ENCODE measurements around the gene PI16. TPM values are rescaled to one million over a fixed set of nuclear protein-coding genes. Genes with fewer than 3 reads are reported as not detected.

Gene PI16
- total RNA-seq, 1 experiment from 2014 or later, result 0.07 TPM

- Histone ChIP-seq H2AFZ (ENCODE audit: low read length) (0 out of 2 replicates have a peak overlapping the region, but pooled peaks have one; percentile 9), H3K79me2 (ENCODE audit: low read length) (no peaks in the 10 kb centered on the region), H3F3A (ENCODE audit: low read length, unreplicated experiment) (no peaks in the 10 kb centered on the region), H3K27ac (ENCODE audit: low read length) (no peak overlapping the region), H3K4me3 (ENCODE audit: low read length) (no peak overlapping the region), H3K4me2 (ENCODE audit: low read length) (no peak overlapping the region), H3K9ac (ENCODE audit: low read length) (no peak overlapping the region), H3K27me3 (ENCODE audit: low read length) (no peaks in the 10 kb centered on the region), H4K20me1 (ENCODE audit: low read length) (no peaks in the 10 kb centered on the region), H3K9me3 (ENCODE audit: low read length) (no peaks in the 10 kb centered on the region), H3K4me1 (ENCODE audit: insufficient read depth, low read length) (peaks cover 26% of the 10 kb centered on the region), H3K36me3 (ENCODE audit: low read depth, low read length) (no peaks in the 10 kb centered on the region), H3K9me2 (replicated peaks; ENCODE audit: low read length) (no peaks in the 10 kb centered on the region)
- no peak for ATAC-seq
- no peak for TF ChIP-seq EZH2 (IDR thresholded peaks at IDR 0.05; ENCODE audit: low read length, unreplicated experiment)
- TF ChIP-seq EZH2phosphoT487 (IDR thresholded peaks at IDR 0.05; ENCODE audit: borderline replicate concordance, low read length), result no peak
- TF ChIP-seq, protein P1, sequence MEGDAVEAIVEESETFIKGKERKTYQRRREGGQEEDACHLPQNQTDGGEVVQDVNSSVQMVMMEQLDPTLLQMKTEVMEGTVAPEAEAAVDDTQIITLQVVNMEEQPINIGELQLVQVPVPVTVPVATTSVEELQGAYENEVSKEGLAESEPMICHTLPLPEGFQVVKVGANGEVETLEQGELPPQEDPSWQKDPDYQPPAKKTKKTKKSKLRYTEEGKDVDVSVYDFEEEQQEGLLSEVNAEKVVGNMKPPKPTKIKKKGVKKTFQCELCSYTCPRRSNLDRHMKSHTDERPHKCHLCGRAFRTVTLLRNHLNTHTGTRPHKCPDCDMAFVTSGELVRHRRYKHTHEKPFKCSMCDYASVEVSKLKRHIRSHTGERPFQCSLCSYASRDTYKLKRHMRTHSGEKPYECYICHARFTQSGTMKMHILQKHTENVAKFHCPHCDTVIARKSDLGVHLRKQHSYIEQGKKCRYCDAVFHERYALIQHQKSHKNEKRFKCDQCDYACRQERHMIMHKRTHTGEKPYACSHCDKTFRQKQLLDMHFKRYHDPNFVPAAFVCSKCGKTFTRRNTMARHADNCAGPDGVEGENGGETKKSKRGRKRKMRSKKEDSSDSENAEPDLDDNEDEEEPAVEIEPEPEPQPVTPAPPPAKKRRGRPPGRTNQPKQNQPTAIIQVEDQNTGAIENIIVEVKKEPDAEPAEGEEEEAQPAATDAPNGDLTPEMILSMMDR (conservative IDR thresholded peaks at IDR 0.05; ENCODE audit: low read depth, low read length), result no peak
- intact Hi-C loops (cut with micrococcal nuclease), result loop anchor here (5.0 kb wide), 1 partner anchor 47 kb away; no protein-coding TSS in a partner anchor
- no peak for DNase-seq
- ChIA-PET CTCF (no interaction called here), POLR2A (ENCODE audit: unreplicated experiment) (no interaction called here)
- BruUV-seq (replicated peaks), result no TSS peak
Measured at GRCh38 chr6:36959555-36960250, 5.2 kb downstream of the PI16 start.

- no peak overlapping the region for H3K27ac ChIP-seq (ENCODE audit: low read length)
- CTCF ChIA-PET, result interaction anchor here (0.6 kb wide), 1 partner anchor 48 kb away, joined by 4 read pairs; no protein-coding TSS in a partner anchor
- intact Hi-C loops (cut with micrococcal nuclease), result no loop called here
Measured at GRCh38 chr6:36961441-36962435, 7.2 kb downstream of the PI16 start.

More at GRCh38 chr6:36961441-36962435, 7.2 kb downstream of the PI16 start:
- POLR2A ChIA-PET (ENCODE audit: unreplicated experiment), result no interaction called here
- Histone ChIP-seq H3K9me2 (replicated peaks; ENCODE audit: low read length) (no peaks in the 10 kb centered on the region), H3K9me3 (ENCODE audit: low read length) (no peaks in the 10 kb centered on the region), H3K79me2 (ENCODE audit: low read length) (no peaks in the 10 kb centered on the region), H3K4me3 (ENCODE audit: low read length) (no peak overlapping the region), H3F3A (ENCODE audit: low read length, unreplicated experiment) (no peaks in the 10 kb centered on the region), H4K20me1 (ENCODE audit: low read length) (no peaks in the 10 kb centered on the region), H3K4me1 (ENCODE audit: insufficient read depth, low read length) (peaks cover 15% of the 10 kb centered on the region), H3K4me2 (ENCODE audit: low read length) (no peak overlapping the region), H3K9ac (ENCODE audit: low read length) (no peak overlapping the region), H3K27me3 (ENCODE audit: low read length) (no peaks in the 10 kb centered on the region), H2AFZ (ENCODE audit: low read length) (no peak overlapping the region), H3K36me3 (ENCODE audit: low read depth, low read length) (no peaks in the 10 kb centered on the region)
- ATAC-seq, result no peak
- DNase-seq, result no peak
- TF ChIP-seq EZH2phosphoT487 (IDR thresholded peaks at IDR 0.05; ENCODE audit: borderline replicate concordance, low read length) (no peak), EZH2 (IDR thresholded peaks at IDR 0.05; ENCODE audit: low read length, unreplicated experiment) (no peak)
- TF ChIP-seq, protein P1 (conservative IDR thresholded peaks at IDR 0.05; ENCODE audit: low read depth, low read length), result no peak
- no TSS peak for BruUV-seq (replicated peaks)

Measured in PC-3 (cell line).